ENCODE measurements around the gene CLEC2L. TPM values are rescaled to one million over a fixed set of nuclear protein-coding genes. Genes with fewer than 3 reads are reported as not detected.

Gene CLEC2L
- total and polyA plus RNA-seq, 12 donors: 0.03 to 0.97 (median 0.28) TPM; not detected in 9

DNA sequence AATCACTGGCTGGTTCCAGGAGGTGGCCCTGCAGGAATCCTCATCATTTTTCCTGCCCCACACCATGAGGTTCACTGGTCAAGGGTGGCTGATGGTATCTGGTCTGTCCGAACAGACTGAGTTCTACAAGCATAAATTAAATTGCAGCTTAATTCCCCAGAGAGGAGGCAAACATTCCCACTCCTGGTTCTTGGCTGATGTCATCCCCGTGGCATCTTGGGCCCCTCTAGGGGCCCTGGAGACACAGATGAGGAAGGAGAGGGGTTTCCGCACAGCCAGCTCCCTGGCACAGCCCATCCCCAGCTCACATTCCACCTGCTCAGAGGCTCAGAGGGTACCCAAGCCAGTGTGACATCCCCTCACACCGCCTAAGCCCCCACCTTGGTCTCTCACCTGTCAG lies 34.7 kb upstream of the CLEC2L start:
- Histone ChIP-seq H3K4me1 (peaks cover 0 to 2% (median 2%) of the 10 kb centered on the region in 9 donors), H3K36me3 (no peaks in the 10 kb centered on the region), H3K9me3 (peaks cover 0 to 22% (median 10%) of the 10 kb centered on the region in 11 donors), H3K27me3 (peaks cover 2 to 58% (median 36%) of the 10 kb centered on the region in 7 donors), H3K4me3 (no peak overlapping the region), H3K27ac (no peak overlapping the region)
- intact Hi-C loops (cut with DNase I): no loop called here
- TF ChIP-seq, protein P1, sequence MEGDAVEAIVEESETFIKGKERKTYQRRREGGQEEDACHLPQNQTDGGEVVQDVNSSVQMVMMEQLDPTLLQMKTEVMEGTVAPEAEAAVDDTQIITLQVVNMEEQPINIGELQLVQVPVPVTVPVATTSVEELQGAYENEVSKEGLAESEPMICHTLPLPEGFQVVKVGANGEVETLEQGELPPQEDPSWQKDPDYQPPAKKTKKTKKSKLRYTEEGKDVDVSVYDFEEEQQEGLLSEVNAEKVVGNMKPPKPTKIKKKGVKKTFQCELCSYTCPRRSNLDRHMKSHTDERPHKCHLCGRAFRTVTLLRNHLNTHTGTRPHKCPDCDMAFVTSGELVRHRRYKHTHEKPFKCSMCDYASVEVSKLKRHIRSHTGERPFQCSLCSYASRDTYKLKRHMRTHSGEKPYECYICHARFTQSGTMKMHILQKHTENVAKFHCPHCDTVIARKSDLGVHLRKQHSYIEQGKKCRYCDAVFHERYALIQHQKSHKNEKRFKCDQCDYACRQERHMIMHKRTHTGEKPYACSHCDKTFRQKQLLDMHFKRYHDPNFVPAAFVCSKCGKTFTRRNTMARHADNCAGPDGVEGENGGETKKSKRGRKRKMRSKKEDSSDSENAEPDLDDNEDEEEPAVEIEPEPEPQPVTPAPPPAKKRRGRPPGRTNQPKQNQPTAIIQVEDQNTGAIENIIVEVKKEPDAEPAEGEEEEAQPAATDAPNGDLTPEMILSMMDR (IDR thresholded peaks at IDR 0.05): no peak
- no peak for ATAC-seq
- 48 to 69% methylated on average over 4 of the region's 4 CpGs for WGBS, 2 donors
- no peak for DNase-seq

GRCh38 chr7:139490130-139490529 lies 33.4 kb upstream of the CLEC2L start:
- ATAC-seq (no peak), DNase-seq (no peak)
- Histone ChIP-seq H3K9me3 (peaks cover 0 to 22% (median 10%) of the 10 kb centered on the region in 11 donors), H3K4me1 (peaks cover 0 to 5% (median 0%) of the 10 kb centered on the region in 9 donors), H3K36me3 (no peaks in the 10 kb centered on the region), H3K4me3 (no peak overlapping the region), H3K27ac (no peak overlapping the region), H3K27me3 (peaks cover 0 to 45% (median 23%) of the 10 kb centered on the region in 7 donors)
- intact Hi-C loops (cut with DNase I): loop anchor here in 1 of 10 donors (10.0 kb wide), 1 partner anchor 515 kb away; no protein-coding TSS in a partner anchor
- TF ChIP-seq, protein P1 (IDR thresholded peaks at IDR 0.05): no peak
- WGBS, 2 donors: 73% methylated on average over 5 of the region's 5 CpGs

DNA sequence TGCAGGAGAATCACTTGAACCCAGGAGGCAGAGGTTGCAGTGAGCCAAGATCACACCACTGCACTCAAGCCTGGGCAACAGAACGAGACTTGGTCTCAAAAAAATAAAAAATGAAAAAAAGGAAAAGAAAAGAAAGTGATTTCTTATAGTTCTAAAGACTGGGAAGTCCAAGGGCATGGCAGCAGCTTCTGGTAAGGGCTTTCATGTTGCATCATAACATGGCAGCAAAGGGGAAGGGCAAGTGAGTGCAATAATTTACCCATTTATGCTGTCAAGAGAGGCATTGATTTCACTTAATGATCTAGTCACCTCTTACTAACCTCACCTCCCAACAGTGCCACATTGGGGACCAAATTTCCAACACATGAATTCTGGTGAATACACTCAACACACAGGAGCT lies 31.2 kb upstream of the CLEC2L start:
- ATAC-seq (no peak), DNase-seq (no peak)
- H3K4me3 ChIP-seq: no peak overlapping the region
- H3K27me3 ChIP-seq: peaks cover 0 to 23% (median 6%) of the 10 kb centered on the region in 7 donors
- no peak overlapping the region for H3K27ac ChIP-seq
- H3K9me3 ChIP-seq: peaks cover 0 to 22% (median 10%) of the 10 kb centered on the region in 11 donors
- TF ChIP-seq, protein P1 (IDR thresholded peaks at IDR 0.05): no peak
- peaks cover 0 to 11% (median 0%) of the 10 kb centered on the region in 9 donors for H3K4me1 ChIP-seq
- H3K36me3 ChIP-seq: no peaks in the 10 kb centered on the region
- intact Hi-C loops (cut with DNase I): loop anchor here in 1 of 10 donors (10.0 kb wide), 1 partner anchor 513 kb away; no protein-coding TSS in a partner anchor
- 68 to 87% methylated on average over 1 of the region's 1 CpG for WGBS, 2 donors

DNA sequence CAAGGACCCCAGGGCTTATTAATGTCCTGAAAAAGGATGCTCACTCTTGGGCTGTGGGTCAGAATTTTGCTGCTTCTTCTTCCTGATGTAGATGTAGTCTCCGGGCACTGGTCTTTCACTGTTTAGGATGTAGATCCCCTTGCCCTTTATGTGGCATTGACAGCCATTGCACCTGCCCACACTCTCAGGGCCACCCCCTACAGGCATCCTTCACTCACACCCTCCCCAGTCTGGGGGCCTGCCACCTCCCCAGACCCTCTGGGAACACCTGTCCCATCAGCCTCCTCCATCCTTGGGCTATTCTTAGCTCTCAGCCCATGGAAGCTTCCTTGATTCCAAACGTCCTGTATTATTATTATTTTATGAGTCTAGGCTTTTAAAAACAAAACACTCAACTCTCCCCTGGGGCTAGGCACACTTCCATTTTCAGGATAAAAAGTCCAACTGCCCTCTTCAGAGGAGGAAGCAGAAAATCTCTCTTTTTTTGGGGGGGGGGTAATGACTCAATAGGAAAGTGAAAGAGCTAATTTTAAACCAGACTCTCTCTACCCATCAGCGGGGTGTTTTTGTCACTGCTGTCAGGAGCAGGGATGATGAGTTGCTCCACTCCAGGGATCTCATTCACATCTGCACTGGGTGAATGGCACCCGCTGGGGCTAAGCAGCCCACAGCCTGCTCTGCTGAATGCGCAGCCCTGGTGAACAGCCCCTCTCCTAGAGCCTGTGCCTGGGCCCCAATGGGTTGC lies 28.5 kb upstream of the CLEC2L start:
- DNase-seq: no peak
- intact Hi-C loops (cut with DNase I): loop anchor here in 4 of 10 donors (5.0 to 10.0 kb wide), 4 partner anchors 72 to 510 kb away; no protein-coding TSS in a partner anchor

More for the DNA sequence above, 28.5 kb upstream of the CLEC2L start:
- Histone ChIP-seq H3K36me3 (no peaks in the 10 kb centered on the region), H3K4me1 (peaks cover 0 to 13% (median 4%) of the 10 kb centered on the region in 9 donors), H3K4me3 (no peak overlapping the region), H3K9me3 (peaks cover 0 to 22% (median 10%) of the 10 kb centered on the region in 11 donors), H3K27ac (no peak overlapping the region), H3K27me3 (peaks cover 0 to 11% (median 8%) of the 10 kb centered on the region in 7 donors)
- 49 to 50% methylated on average over 5 of the region's 5 CpGs for WGBS, 2 donors
- peak in 1 of 8 donors; percentile 49 for ATAC-seq
- TF ChIP-seq, protein P1 (IDR thresholded peaks at IDR 0.05): no peak

Data from heart right ventricle (tissue), 16 donors.